Hypothalamus (tissue), 51 donors: ENCODE results near the gene LCP2.

ENCODE experiments used
- DNase-seq, 51 donors: peaks; one replicate each; lab custom pipeline; 2025; lab: John Stamatoyannopoulos, UW

LCP2 gene

GRCh38 chr5:170278611-170279458 is 18.7 kb downstream of the LCP2 start:
- DNase-seq, result peak in 5 of 51 donors; percentile 12 to 28 (median 19)

- DNase-seq, result no peak
Measured at GRCh38 chr5:170277867-170278281, 19.7 kb downstream of the LCP2 start.

GRCh38 chr5:170276140-170276539 is 21.4 kb downstream of the LCP2 start:
- DNase-seq, result no peak

GRCh38 chr5:170275376-170275994 is 22.1 kb downstream of the LCP2 start:
- DNase-seq, result no peak

- peak in 17 of 51 donors; percentile 7 to 61 (median 33) for DNase-seq
Measured at GRCh38 chr5:170273968-170274710, 23.4 kb downstream of the LCP2 start.

- no peak for DNase-seq
Measured at GRCh38 chr5:170270293-170271069, 27.1 kb downstream of the LCP2 start.

GRCh38 chr5:170269579-170269978 is 28.0 kb downstream of the LCP2 start:
- no peak for DNase-seq

- DNase-seq, result no peak
Measured at GRCh38 chr5:170268884-170269283, 28.7 kb downstream of the LCP2 start.

- DNase-seq, result no peak
Measured at GRCh38 chr5:170268153-170268689, 29.4 kb downstream of the LCP2 start.

GRCh38 chr5:170267431-170268152 is 30.0 kb downstream of the LCP2 start:
- DNase-seq, result peak in 46 of 51 donors; percentile 18 to 85 (median 62)

GRCh38 chr5:170266570-170267381 is 30.8 kb downstream of the LCP2 start:
- DNase-seq, result peak in 1 of 51 donors; percentile 23

- DNase-seq, result peak in 42 of 51 donors; percentile 21 to 87 (median 66)
Measured at GRCh38 chr5:170265522-170265921, 32.1 kb downstream of the LCP2 start.

GRCh38 chr5:170263906-170264305 is 33.7 kb downstream of the LCP2 start:
- no peak for DNase-seq

GRCh38 chr5:170262061-170263045 is 35.2 kb downstream of the LCP2 start:
- no peak for DNase-seq

GRCh38 chr5:170261528-170262043 is 36.0 kb downstream of the LCP2 start:
- no peak for DNase-seq

GRCh38 chr5:170257370-170257769 is 40.2 kb downstream of the LCP2 start:
- no peak for DNase-seq

GRCh38 chr5:170256571-170256970 is 41.0 kb downstream of the LCP2 start:
- DNase-seq, result no peak
